Adrenal gland (tissue), 12 donors: ENCODE data around the gene RAB40C. TPM values are rescaled to one million over a fixed set of nuclear protein-coding genes. Genes with fewer than 3 reads are reported as not detected.
A peak's percentile ranks its signal among the peaks of the same experiment; 100 is the strongest.

Experiments used
- DNase-seq, 7 donors: peaks; one replicate each; pipeline ENCODE4 v3.0.0-alpha.2; 2019 to 2020
- H3K27ac ChIP-seq, 5 donors: fragments of 200-600 bp; sonication (generic) in 4 of 5; 1 replicate in 3 of 5; 2 replicates in 2 of 5; pipeline versions ENCODE4 v1.5.1 to v1.8.0; 2016 to 2020; ENCODE audit warnings: mild to moderate bottlenecking in 1 of 5
- H3K27me3 ChIP-seq: fragments of 200-600 bp; 2 replicates; pipeline ENCODE4 v1.8.0; 2021
- H3K36me3 ChIP-seq, 2 donors: fragments of 200-600 bp; replicated peaks in 1 of 2; 1 replicate in 1 of 2; 2 replicates in 1 of 2; pipeline versions ENCODE4 v1.5.1 to v1.8.0; 2018 to 2022
- H3K4me1 ChIP-seq, 2 donors: fragments of 200-600 bp; replicated peaks in 1 of 2; 1 replicate in 1 of 2; 2 replicates in 1 of 2; pipeline versions ENCODE4 v1.5.1 to v1.8.0; 2018 to 2021
- H3K4me3 ChIP-seq, 4 donors: fragments of 200-600 bp; sonication (generic) in 3 of 4; one replicate each; pipeline ENCODE4 v1.5.1; 2016 to 2018
- H3K9me3 ChIP-seq, 3 donors: fragments of 200-600 bp; sonication (generic) in 1 of 3; replicated peaks in 1 of 3; 1 replicate in 2 of 3; 2 replicates in 1 of 3; pipeline versions ENCODE4 v1.5.1 to v1.8.0; 2016 to 2021
- POLR2A ChIP-seq, 2 donors: fragments of 450-650 bp; IDR thresholded peaks; one replicate each; pipeline ENCODE4 v1.6.1; 2017; ENCODE audit warnings: antibody characterized with exemption in 2 of 2, mild to moderate bottlenecking in 2 of 2, moderate library complexity in 1 of 2
- WGBS, 4 donors: extraction: QIAGEN DNeasy Blood & Tissue Kit in 2 of 4; methylation state at CpG; one replicate each; pipeline versions ENCODE4 v1.1.5 to v1.1.7; 2013 to 2017; 5-methylcytosine and 5-hydroxymethylcytosine counted together
- intact Hi-C, 2 donors: fragments of 100-400 bp; cut with DNase I; formaldehyde crosslinking; loops; one replicate each; pipeline versions ENCODE4 v1.14.1 to v1.15.0; 2022 to 2023
- polyA plus RNA-seq, 3 donors: library from polyadenylated mRNA; stranded (reverse); fragments of 200-250 nt in 2 of 3; fragments of 350-450 nt in 1 of 3; fragmentation: Illumina TruSeq in 1 of 3; extraction: RNeasy Lipid Tissue Mini Kit (QIAGEN cat#74804) in 1 of 3; gene quantifications; one replicate each; pipeline ENCODE4 v1.2.3, GENCODE V29; 2013 to 2014
- total RNA-seq, 9 donors: library from RNA; depleted of rRNA in 4 of 9; stranded (reverse); fragments of >200 nt in 4 of 9; fragments of 120-200 nt in 1 of 9; fragmentation: NEBNext Ultra II Directional in 1 of 9; extraction: Animal tissue kit (Norgen Biotek cat#: 25700) in 1 of 9; gene quantifications; one replicate each; pipeline versions ENCODE4 v1.1.0 to v1.2.4, GENCODE V29; 2013 to 2023
- TF ChIP-seq, protein P1 (sequence below), 6 experiments: fragments of 450-650 bp in 4 of 6; fragments of 200-600 bp in 2 of 6; sonication (generic) in 1 of 6; IDR thresholded peaks; 1 replicate in 5 of 6; 2 replicates in 1 of 6; pipeline versions ENCODE4 v1.5.1 to v1.8.0; 2016 to 2021; ENCODE audit warnings: antibody characterized with exemption in 6 of 6, mild to moderate bottlenecking in 2 of 6, moderate library complexity in 1 of 6
- donor health status: healthy with polysubstance abuse.
- donor health status: Bipolar disorder and iron deficiency.
- donor health status: DM: yes; HTN: yes; CAD: no.
- donor health status: DM: no; HTN: no; CAD: no.
- donor health status: DM: no; HTN: no; CAD: no.
- donor health status: DM: yes; HTN: yes; CAD: no.

RAB40C gene
- total and polyA plus RNA-seq, 12 donors: 2.3 to 36.2 (median 15.8) TPM

DNA sequence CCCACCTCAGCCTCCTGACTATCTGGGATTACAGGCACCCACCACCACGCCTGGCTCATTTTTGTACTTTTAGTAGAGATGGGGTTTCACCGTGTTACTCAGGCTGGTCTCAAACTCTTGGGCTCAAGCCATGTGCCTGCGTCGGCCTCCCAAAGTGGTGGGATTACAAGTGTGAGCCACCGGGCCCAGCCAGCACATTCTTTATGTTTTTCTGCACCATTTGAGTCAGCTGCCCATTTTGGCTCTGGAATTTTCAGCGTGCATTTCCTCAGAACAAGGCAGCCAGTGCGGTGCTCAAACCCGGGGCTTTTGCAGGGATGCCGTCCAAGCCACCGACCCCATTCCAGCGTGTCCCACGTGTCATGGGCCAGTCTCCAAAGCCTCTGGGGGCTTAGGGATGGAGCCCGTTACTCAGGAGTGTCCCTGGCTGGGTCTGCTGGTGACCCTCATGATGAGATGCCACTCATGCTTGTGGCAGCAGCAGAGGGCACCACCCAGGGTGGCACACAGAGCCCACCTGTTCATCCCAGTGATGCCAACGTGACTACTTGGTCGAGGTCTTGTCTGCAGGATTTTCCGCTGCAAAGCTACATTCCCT lies 3.7 kb upstream of the RAB40C start:
- Histone ChIP-seq H3K36me3 (no peaks in the 10 kb centered on the region), H3K27ac (no peak overlapping the region), H3K4me3 (no peak overlapping the region), H3K27me3 (no peaks in the 10 kb centered on the region), H3K9me3 (no peaks in the 10 kb centered on the region), H3K4me1 (peaks cover 15 to 19% of the 10 kb centered on the region in 2 donors)
- DNase-seq: peak in 1 of 7 donors; percentile 24
- TF ChIP-seq, protein P1, sequence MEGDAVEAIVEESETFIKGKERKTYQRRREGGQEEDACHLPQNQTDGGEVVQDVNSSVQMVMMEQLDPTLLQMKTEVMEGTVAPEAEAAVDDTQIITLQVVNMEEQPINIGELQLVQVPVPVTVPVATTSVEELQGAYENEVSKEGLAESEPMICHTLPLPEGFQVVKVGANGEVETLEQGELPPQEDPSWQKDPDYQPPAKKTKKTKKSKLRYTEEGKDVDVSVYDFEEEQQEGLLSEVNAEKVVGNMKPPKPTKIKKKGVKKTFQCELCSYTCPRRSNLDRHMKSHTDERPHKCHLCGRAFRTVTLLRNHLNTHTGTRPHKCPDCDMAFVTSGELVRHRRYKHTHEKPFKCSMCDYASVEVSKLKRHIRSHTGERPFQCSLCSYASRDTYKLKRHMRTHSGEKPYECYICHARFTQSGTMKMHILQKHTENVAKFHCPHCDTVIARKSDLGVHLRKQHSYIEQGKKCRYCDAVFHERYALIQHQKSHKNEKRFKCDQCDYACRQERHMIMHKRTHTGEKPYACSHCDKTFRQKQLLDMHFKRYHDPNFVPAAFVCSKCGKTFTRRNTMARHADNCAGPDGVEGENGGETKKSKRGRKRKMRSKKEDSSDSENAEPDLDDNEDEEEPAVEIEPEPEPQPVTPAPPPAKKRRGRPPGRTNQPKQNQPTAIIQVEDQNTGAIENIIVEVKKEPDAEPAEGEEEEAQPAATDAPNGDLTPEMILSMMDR (IDR thresholded peaks at IDR 0.05): no peak
- no peak for TF ChIP-seq POLR2A (IDR thresholded peaks at IDR 0.05)
- intact Hi-C loops: no loop called here
- 40 to 44% (median 42%) methylated on average over 9 to 16 of the region's 16 CpGs for WGBS, 4 donors

DNA sequence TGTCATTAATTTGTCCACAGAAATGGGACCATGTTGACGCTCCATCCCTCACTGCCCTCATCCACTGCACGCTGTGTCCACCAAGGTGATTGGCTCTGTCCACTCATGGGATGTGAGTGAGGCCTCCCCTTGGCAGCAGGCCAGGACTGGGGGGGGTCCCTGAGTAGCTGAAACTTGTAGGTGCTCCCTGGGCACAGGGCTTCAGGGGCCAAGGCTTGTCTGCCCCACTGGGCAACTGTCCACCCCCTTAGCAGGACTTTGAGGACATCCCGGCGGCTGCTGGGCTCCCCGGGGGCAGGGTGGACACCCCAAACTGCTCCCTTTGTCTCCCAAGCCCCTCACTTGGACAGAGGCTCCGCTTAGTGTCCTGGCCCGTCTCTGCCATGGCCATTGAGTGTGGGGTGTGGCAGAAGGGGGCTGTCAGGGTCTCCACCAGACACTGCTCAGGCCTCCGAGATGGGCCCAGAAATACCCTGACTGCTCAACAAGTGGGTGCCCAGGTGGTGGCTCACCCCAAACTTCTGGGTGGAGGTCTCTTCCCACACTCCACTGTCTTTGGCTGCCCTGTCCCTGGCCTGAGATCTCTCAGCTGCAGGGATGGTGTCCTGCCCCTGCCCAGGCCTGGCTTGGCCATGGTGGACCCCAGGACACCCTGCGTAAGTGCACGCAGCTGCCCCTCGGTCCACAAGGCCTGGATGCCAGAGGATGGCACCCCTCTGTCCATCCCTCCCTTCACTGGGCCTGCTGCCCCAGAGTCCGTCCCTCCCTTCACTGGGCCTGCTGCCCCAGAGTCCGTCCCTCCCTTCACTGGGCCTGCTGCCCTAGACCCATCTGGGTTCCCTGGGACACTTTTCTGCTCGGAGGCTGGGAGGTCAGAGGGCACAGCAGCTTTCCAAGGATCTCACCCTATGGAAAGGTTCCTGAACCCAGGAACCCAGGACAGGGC lies 2.9 kb upstream of the RAB40C start:
- WGBS, 4 donors: 0 to 64% (median 59%) methylated on average over 1 to 14 of the region's 14 CpGs
- TF ChIP-seq POLR2A (IDR thresholded peaks at IDR 0.05): no peak
- Histone ChIP-seq H3K27me3 (no peaks in the 10 kb centered on the region), H3K27ac (peak overlapping the region in 2 of 5 donors; percentile 3 to 98), H3K4me3 (no peak overlapping the region), H3K9me3 (no peaks in the 10 kb centered on the region), H3K4me1 (peaks cover 16 to 23% of the 10 kb centered on the region in 2 donors), H3K36me3 (no peaks in the 10 kb centered on the region)
- peak in 5 of 7 donors; percentile 45 to 81 (median 64) for DNase-seq
- intact Hi-C loops: no loop called here

DNA sequence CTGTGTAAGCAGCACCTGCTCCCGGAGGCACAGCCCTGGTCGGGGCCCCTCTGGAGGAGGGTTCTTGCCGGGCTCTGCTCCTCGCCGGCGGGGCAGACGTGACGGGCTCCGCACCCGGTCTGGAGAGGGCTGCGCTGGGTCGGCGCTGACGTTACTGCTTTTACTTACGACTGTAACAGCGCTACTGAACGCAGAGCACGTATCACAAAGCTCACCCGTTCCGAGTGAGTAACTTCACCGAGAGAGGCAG lies 1.3 kb upstream of the RAB40C start:
- TF ChIP-seq POLR2A (IDR thresholded peaks at IDR 0.05): no peak
- TF ChIP-seq, protein P1 (IDR thresholded peaks at IDR 0.05): no peak
- Histone ChIP-seq H3K4me3 (peak overlapping the region; percentile 66 to 89 (median 82)), H3K4me1 (peaks cover 24 to 37% of the 10 kb centered on the region in 2 donors), H3K27me3 (no peaks in the 10 kb centered on the region), H3K9me3 (no peaks in the 10 kb centered on the region), H3K36me3 (no peaks in the 10 kb centered on the region), H3K27ac (peak overlapping the region; percentile 96 to 100 (median 98))
- intact Hi-C loops: no loop called here
- DNase-seq: peak; percentile 62 to 88 (median 80)
- WGBS, 4 donors: 0 to 1% (median 0%) methylated on average over 20 to 21 of the region's 21 CpGs; no CpG with 5 or more reads in 1 of the 4 donors

DNA sequence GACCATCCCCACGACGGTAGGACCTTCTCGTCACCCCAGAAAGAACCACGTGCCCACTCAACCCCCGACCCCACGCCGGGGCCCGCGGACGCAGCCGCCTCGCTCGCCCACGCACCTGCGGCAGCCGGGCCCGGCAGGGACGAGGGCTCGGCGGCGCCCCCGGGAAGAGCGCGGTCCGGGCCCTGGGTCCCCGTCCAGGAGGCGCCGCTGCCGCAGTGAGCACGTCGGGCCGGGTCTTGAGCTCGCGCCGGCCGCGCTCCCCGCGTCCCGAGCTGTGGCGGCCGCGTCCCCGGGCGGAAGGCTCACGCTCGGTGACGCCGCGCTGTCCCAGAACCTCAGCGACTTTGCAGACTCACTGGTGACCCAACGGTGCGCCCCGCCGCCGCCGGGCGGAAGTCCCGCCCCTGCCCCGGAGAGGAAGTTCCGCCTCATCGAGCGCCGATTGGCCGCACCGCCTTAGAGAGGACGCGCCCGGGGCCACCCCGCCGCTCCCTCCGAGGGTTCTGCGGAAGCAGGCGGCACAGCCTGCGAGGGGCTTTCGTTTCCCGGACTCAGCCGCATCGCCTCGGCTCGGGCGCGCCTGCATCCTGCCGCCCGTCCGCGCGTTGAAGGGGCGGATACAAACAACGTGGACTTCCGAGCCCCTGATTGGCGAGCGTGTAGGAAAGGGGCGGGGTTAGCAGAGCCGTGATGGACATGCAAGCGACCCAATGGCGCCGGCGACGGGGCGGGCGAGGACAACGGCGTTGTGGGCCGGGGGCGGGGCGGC lies 793 bp upstream of the RAB40C start:
- no peaks in the 10 kb centered on the region for H3K36me3 ChIP-seq
- H3K9me3 ChIP-seq: no peaks in the 10 kb centered on the region
- H3K27ac ChIP-seq: peak overlapping the region; percentile 96 to 100 (median 98)
- H3K4me3 ChIP-seq: peak overlapping the region; percentile 66 to 89 (median 82)
- intact Hi-C loops: no loop called here
- H3K4me1 ChIP-seq: peaks cover 24 to 37% of the 10 kb centered on the region in 2 donors
- peak; percentile 95 to 98 for TF ChIP-seq POLR2A (IDR thresholded peaks at IDR 0.05)
- TF ChIP-seq, protein P1 (IDR thresholded peaks at IDR 0.05): no peak
- WGBS, 4 donors: 0 to 1% (median 0%) methylated on average over 13 to 107 of the region's 107 CpGs
- no peaks in the 10 kb centered on the region for H3K27me3 ChIP-seq
- peak; percentile 97 to 99 (median 98) for DNase-seq
